A549 (cell line): Measurements from ENCODE around the gene CELF2. TPM values are rescaled to one million over a fixed set of nuclear protein-coding genes. Genes with fewer than 3 reads are reported as not detected.
"Not testable (repeated sequence)": the region's sequence is repeated elsewhere in the genome, so short reads cannot be mapped to it uniquely, and the experiment has no call there.

Source experiments
- ATAC-seq, 2 experiments: fragments of 200-7000 bp in 1 of 2; fragments of >200 bp in 1 of 2; cut with Nextera tagmentation in 1 of 2; cut with Tn5 transposase in 1 of 2; 3 replicates each; pipeline versions ENCODE4 v1.8.0 to v1.9.1; 2018 to 2020; ENCODE audit warnings: mild to moderate bottlenecking in 1 of 2, moderate library complexity in 1 of 2
- CTCF ChIA-PET: fragments of 300-600 bp; sonication (Branson Sonifier 250); formaldehyde crosslinking; extraction: SDS; loops from one replicate; lab custom pipeline; 2021; ENCODE audit warnings: antibody characterized with exemption, inconsistent platforms; lab: Yijun Ruan, JAX
- POLR2A ChIA-PET: fragments of 350-600 bp; formaldehyde crosslinking; extraction: SDS; loops from one replicate; lab custom pipeline; 2021; ENCODE audit warnings: antibody characterized with exemption, inconsistent platforms; lab: Yijun Ruan, JAX
- DNase-seq, 2 experiments: peaks; one replicate each; pipeline versions ENCODE4 v3.0.0 to v3.0.0-alpha.2; 2011 to 2016; ENCODE audit warnings: low read depth in 1 of 2, low spot score in 1 of 2
- FAIRE-seq: peaks from 2 replicates; lab custom pipeline; 2011; peaks lifted over from hg19 to GRCh38; lab: Jason Lieb, UNC
- H3K27ac ChIP-seq, 2 experiments: fragments of >200 bp; sonication (Bioruptor Twin); formaldehyde crosslinking; 3 replicates each; pipeline ENCODE4 v1.5.1; 2016 to 2017
- H3K4me1 ChIP-seq: fragments of >200 bp; sonication (Bioruptor Twin); formaldehyde crosslinking; 3 replicates; pipeline ENCODE4 v1.6.1; 2016
- H3K4me2 ChIP-seq: fragments of >200 bp; sonication (Bioruptor Twin); formaldehyde crosslinking; 3 replicates; pipeline ENCODE4 v1.6.1; 2016
- H3K4me3 ChIP-seq: fragments of >200 bp; sonication (Bioruptor Twin); formaldehyde crosslinking; 3 replicates; pipeline ENCODE4 v1.5.1; 2016
- H3K9me3 ChIP-seq: fragments of >200 bp; sonication (Bioruptor Twin); formaldehyde crosslinking; 3 replicates; pipeline ENCODE4 v1.6.1; 2016
- CBX2 ChIP-seq: fragments of 200-600 bp; sonication (generic); IDR thresholded peaks from 2 replicates; pipeline ENCODE4 v1.6.1; 2016; ENCODE audit warnings: low read depth, mild to moderate bottlenecking, borderline replicate concordance
- CEBPB ChIP-seq, 2 experiments: fragments of >200 bp in 1 of 2; sonication (Bioruptor Twin) in 1 of 2; formaldehyde crosslinking in 1 of 2; IDR thresholded peaks; 2 replicates each; pipeline ENCODE4 v1.6.1; 2012 to 2016
- E2F6 ChIP-seq: IDR thresholded peaks from 2 replicates; pipeline ENCODE4 v1.6.1; 2012; ENCODE audit warnings: low read depth, borderline replicate concordance
- EHMT2 ChIP-seq: fragments of 200-600 bp; sonication (generic); IDR thresholded peaks from 2 replicates; pipeline ENCODE4 v1.6.1; 2016; ENCODE audit warnings: antibody characterized with exemption, low read depth, mild to moderate bottlenecking, moderate library complexity
- ESRRA ChIP-seq: fragments of 150-350 bp; IDR thresholded peaks from 2 replicates; pipeline ENCODE4 v1.6.1; 2014; ENCODE audit warnings: mild to moderate bottlenecking, low read length, borderline replicate concordance
- FOSL2 ChIP-seq, 2 experiments: fragments of 450-650 bp in 1 of 2; fragments of >200 bp in 1 of 2; sonication (Bioruptor Twin) in 1 of 2; formaldehyde crosslinking; IDR thresholded peaks; 2 replicates each; pipeline versions ENCODE4 v1.5.0 to v1.6.1; 2016 to 2020; ENCODE audit warnings: mild to moderate bottlenecking in 1 of 2, moderate library complexity in 1 of 2
- HEYL ChIP-seq: fragments of 250-450 bp; sonication (Bioruptor Pico); IDR thresholded peaks from 2 replicates; pipeline ENCODE4 v1.8.0; 2021; ENCODE audit warnings: mild to moderate bottlenecking, moderate library complexity
- NPAS2 ChIP-seq: fragments of 250-450 bp; sonication (Bioruptor Pico); IDR thresholded peaks from 2 replicates; pipeline ENCODE4 v1.8.0; 2022; ENCODE audit warnings: mild to moderate bottlenecking, moderate library complexity, borderline replicate concordance
- NR3C1 ChIP-seq: fragments of >200 bp; sonication (Bioruptor Twin); formaldehyde crosslinking; IDR thresholded peaks from 3 replicates; pipeline ENCODE4 v1.6.1; 2017
- RFX5 ChIP-seq: fragments of 450-650 bp; IDR thresholded peaks from 2 replicates; pipeline ENCODE4 v1.7.1; 2014; ENCODE audit warnings: antibody characterized with exemption, mild to moderate bottlenecking, moderate library complexity
- SMC3 ChIP-seq: fragments of >200 bp; sonication (Bioruptor Twin); formaldehyde crosslinking; IDR thresholded peaks from 3 replicates; pipeline ENCODE4 v1.6.1; 2018; ENCODE audit warnings: inconsistent platforms
- TFCP2L1 ChIP-seq: fragments of 250-450 bp; sonication (Bioruptor Pico); IDR thresholded peaks from 2 replicates; pipeline ENCODE4 v1.5.0; 2021; ENCODE audit warnings: mild to moderate bottlenecking
- WGBS: methylation state at CpG from one replicate; pipeline ENCODE4 v1.1.6; 2017; ENCODE audit errors: missing lambda C conversion rate; 5-methylcytosine and 5-hydroxymethylcytosine counted together
- polyA plus RNA-seq, 4 experiments: library from polyadenylated mRNA; depleted of rRNA in 3 of 4; stranded (reverse); fragments of >200 nt; fragmentation: RNase III in 1 of 4; extraction: RNeasy Plus Mini Kit Qiagen cat#74134 plus additional on column Dnase treatment in 1 of 4; gene quantifications; 2 replicates in 3 of 4; 3 replicates in 1 of 4; pipeline ENCODE4 v1.2.3, GENCODE V29; 2011 to 2017
- TF ChIP-seq, protein P1 (sequence below): fragments of 250-450 bp; sonication (Bioruptor Pico); IDR thresholded peaks from 2 replicates; pipeline ENCODE4 v1.5.0; 2020; ENCODE audit warnings: low read depth, mild to moderate bottlenecking, moderate library complexity
- TF ChIP-seq, protein P2 (sequence below): fragments of 150-350 bp; IDR thresholded peaks from 2 replicates; pipeline ENCODE4 v1.6.1; 2014; ENCODE audit warnings: low read depth, mild to moderate bottlenecking, low read length
- TF ChIP-seq, protein P3 (sequence below): IDR thresholded peaks from 2 replicates; pipeline ENCODE4 v1.6.1; 2012

CELF2 gene
- polyA plus RNA-seq, 2 of the 4 experiments (the other 2 are of a cell fraction), result 0.01 to 0.03 TPM

- H3K4me1 ChIP-seq, H3K9me3 ChIP-seq, ATAC-seq, H3K4me3 ChIP-seq, DNase-seq, H3K27ac ChIP-seq, POLR2A ChIA-PET, FAIRE-seq, CTCF ChIA-PET, H3K4me2 ChIP-seq: not testable (repeated sequence)
- 49% methylated on average over 13 of the region's 13 CpGs for WGBS
These were observed 167.5 kb downstream of the CELF2 start for GRCh38 chr10:11185128-11185665.

GRCh38 chr10:11186374-11186773, 168.7 kb downstream of the CELF2 start:
- 5% methylated on average over 1 of the region's 1 CpG for WGBS
- Histone ChIP-seq H3K4me3 (no peak overlapping the region), H3K4me1 (no peaks in the 10 kb centered on the region), H3K4me2 (no peak overlapping the region), H3K9me3 (no peaks in the 10 kb centered on the region), H3K27ac (no peak overlapping the region)
- POLR2A ChIA-PET, result no interaction called here
- CTCF ChIA-PET, result no interaction called here
- FAIRE-seq (no peak), DNase-seq (no peak), ATAC-seq (no peak)
- TF ChIP-seq CEBPB (IDR thresholded peaks at IDR 0.05) (no peak), HEYL (CRISPR knock-in tag) (no peak), RFX5 (no peak), TFCP2L1 (CRISPR knock-in tag) (no peak), ESRRA (no peak), FOSL2 (IDR thresholded peaks at IDR 0.05) (no peak), FOSL2 (CRISPR knock-in tag; IDR thresholded peaks at IDR 0.05) (no peak), NR3C1 (no peak), NPAS2 (CRISPR knock-in tag) (no peak), CBX2 (no peak), E2F6 (no peak)
- TF ChIP-seq, protein P1, sequence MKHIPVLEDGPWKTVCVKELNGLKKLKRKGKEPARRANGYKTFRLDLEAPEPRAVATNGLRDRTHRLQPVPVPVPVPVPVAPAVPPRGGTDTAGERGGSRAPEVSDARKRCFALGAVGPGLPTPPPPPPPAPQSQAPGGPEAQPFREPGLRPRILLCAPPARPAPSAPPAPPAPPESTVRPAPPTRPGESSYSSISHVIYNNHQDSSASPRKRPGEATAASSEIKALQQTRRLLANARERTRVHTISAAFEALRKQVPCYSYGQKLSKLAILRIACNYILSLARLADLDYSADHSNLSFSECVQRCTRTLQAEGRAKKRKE (CRISPR knock-in tag), result no peak
- TF ChIP-seq, protein P2, sequence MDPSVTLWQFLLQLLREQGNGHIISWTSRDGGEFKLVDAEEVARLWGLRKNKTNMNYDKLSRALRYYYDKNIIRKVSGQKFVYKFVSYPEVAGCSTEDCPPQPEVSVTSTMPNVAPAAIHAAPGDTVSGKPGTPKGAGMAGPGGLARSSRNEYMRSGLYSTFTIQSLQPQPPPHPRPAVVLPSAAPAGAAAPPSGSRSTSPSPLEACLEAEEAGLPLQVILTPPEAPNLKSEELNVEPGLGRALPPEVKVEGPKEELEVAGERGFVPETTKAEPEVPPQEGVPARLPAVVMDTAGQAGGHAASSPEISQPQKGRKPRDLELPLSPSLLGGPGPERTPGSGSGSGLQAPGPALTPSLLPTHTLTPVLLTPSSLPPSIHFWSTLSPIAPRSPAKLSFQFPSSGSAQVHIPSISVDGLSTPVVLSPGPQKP, result no peak

DNA sequence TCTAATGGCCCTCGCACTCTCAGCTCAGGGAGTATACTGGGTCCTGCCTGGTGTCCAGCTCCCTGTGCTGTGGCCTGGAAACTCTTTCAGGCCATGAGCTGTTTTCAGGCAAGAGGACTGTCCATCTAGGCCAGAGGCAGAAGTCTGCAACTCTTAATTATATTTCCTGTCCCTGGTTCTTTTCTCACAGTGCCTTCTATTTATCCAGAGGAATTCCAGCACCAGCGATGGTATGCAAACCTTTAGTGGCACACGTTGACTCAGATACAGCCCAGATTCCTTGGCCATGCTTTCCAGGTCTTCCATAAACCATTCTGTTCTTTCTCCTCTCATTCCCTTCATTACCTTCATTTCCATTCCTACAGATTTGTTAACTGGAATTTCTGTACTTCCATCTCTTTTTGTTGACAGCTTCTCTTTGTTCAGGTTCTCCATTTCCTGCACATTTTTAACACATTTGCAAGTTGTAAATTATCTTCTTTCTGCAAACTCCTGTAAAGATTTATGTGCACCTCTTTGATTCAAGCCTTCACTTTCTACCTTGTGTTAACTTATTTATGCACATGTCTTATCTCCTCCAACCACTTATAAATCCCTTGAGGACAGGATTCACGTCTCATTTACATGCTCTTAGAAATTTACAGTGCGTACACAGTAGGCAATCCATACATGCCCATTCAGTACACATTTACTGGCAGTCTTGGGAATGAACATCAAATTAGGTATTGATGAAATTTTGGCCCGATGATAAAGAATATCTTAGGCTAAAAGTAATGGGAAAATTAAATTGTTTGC, 172.1 kb downstream of the CELF2 start:
- no peak overlapping the region for H3K27ac ChIP-seq
- no peak overlapping the region for H3K4me2 ChIP-seq
- no peak overlapping the region for H3K4me3 ChIP-seq
- FAIRE-seq (no peak), ATAC-seq (no peak), DNase-seq (no peak)
- CTCF ChIA-PET, result no interaction called here
- WGBS, result 4% methylated on average over 6 of the region's 6 CpGs
- POLR2A ChIA-PET, result no interaction called here
- H3K4me1 ChIP-seq, result no peaks in the 10 kb centered on the region
- H3K9me3 ChIP-seq, result no peaks in the 10 kb centered on the region
- TF ChIP-seq EHMT2, result no peak
- TF ChIP-seq, protein P3, sequence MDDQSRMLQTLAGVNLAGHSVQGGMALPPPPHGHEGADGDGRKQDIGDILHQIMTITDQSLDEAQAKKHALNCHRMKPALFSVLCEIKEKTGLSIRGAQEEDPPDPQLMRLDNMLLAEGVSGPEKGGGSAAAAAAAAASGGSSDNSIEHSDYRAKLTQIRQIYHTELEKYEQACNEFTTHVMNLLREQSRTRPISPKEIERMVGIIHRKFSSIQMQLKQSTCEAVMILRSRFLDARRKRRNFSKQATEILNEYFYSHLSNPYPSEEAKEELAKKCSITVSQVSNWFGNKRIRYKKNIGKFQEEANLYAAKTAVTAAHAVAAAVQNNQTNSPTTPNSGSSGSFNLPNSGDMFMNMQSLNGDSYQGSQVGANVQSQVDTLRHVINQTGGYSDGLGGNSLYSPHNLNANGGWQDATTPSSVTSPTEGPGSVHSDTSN, result no peak
- no peak for TF ChIP-seq NPAS2 (CRISPR knock-in tag)
- no peak for TF ChIP-seq SMC3
